ENCODE data around the gene GCK.

GCK gene

GRCh38 chr7:44196450-44196872, 7.2 kb upstream of the GCK start:
- H3K27me3 ChIP-seq (ENCODE audit: control insufficient read depth in 1 of 2, insufficient read depth in 2 of 2, low read length in 2 of 2), result peaks cover 0 to 4% of the 10 kb centered on the region in 2 donors
- H3K27ac ChIP-seq (ENCODE audit: low read depth, low read length), result no peak overlapping the region
- peaks cover 1% of the 10 kb centered on the region for H3K4me1 ChIP-seq (ENCODE audit: insufficient read depth, low read length)
- H3K4me3 ChIP-seq (ENCODE audit: low read depth in 1 of 2, low read length in 2 of 2), result no peak overlapping the region
- no peaks in the 10 kb centered on the region for H3K36me3 ChIP-seq (ENCODE audit: insufficient read depth, low read length)
- no peak overlapping the region for H3K9ac ChIP-seq (ENCODE audit: low read length)
- no peaks in the 10 kb centered on the region for H3K9me3 ChIP-seq (ENCODE audit: low read length)

- Histone ChIP-seq H3K27me3 (ENCODE audit: control insufficient read depth in 1 of 2, insufficient read depth in 2 of 2, low read length in 2 of 2) (peaks cover 0 to 4% of the 10 kb centered on the region in 2 donors), H3K9ac (ENCODE audit: low read length) (no peak overlapping the region), H3K36me3 (ENCODE audit: insufficient read depth, low read length) (no peaks in the 10 kb centered on the region), H3K27ac (ENCODE audit: low read depth, low read length) (no peak overlapping the region), H3K4me3 (ENCODE audit: low read depth in 1 of 2, low read length in 2 of 2) (no peak overlapping the region), H3K4me1 (ENCODE audit: insufficient read depth, low read length) (no peaks in the 10 kb centered on the region), H3K9me3 (ENCODE audit: low read length) (no peaks in the 10 kb centered on the region)
Observed at GRCh38 chr7:44195889-44196288, 6.7 kb upstream of the GCK start.

GRCh38 chr7:44194562-44195145, 5.4 kb upstream of the GCK start:
- H3K9me3 ChIP-seq (ENCODE audit: low read length), result no peaks in the 10 kb centered on the region
- no peak overlapping the region for H3K4me3 ChIP-seq (ENCODE audit: low read depth in 1 of 2, low read length in 2 of 2)
- H3K9ac ChIP-seq (ENCODE audit: low read length), result no peak overlapping the region
- no peaks in the 10 kb centered on the region for H3K36me3 ChIP-seq (ENCODE audit: insufficient read depth, low read length)
- no peak overlapping the region for H3K27ac ChIP-seq (ENCODE audit: low read depth, low read length)
- peaks cover 0 to 4% of the 10 kb centered on the region in 2 donors for H3K27me3 ChIP-seq (ENCODE audit: control insufficient read depth in 1 of 2, insufficient read depth in 2 of 2, low read length in 2 of 2)
- no peaks in the 10 kb centered on the region for H3K4me1 ChIP-seq (ENCODE audit: insufficient read depth, low read length)

- no peak overlapping the region for H3K27ac ChIP-seq (ENCODE audit: low read depth, low read length)
- no peaks in the 10 kb centered on the region for H3K36me3 ChIP-seq (ENCODE audit: insufficient read depth, low read length)
- H3K27me3 ChIP-seq (ENCODE audit: control insufficient read depth in 1 of 2, insufficient read depth in 2 of 2, low read length in 2 of 2), result peaks cover 0 to 4% of the 10 kb centered on the region in 2 donors
- no peak overlapping the region for H3K4me3 ChIP-seq (ENCODE audit: low read depth in 1 of 2, low read length in 2 of 2)
- H3K9me3 ChIP-seq (ENCODE audit: low read length), result no peaks in the 10 kb centered on the region
- H3K4me1 ChIP-seq (ENCODE audit: insufficient read depth, low read length), result no peaks in the 10 kb centered on the region
- H3K9ac ChIP-seq (ENCODE audit: low read length), result no peak overlapping the region
Observed at GRCh38 chr7:44194069-44194468, 4.8 kb upstream of the GCK start.

GRCh38 chr7:44193011-44193802, 4.0 kb upstream of the GCK start:
- no peaks in the 10 kb centered on the region for H3K9me3 ChIP-seq (ENCODE audit: low read length)
- H3K27ac ChIP-seq (ENCODE audit: low read depth, low read length), result no peak overlapping the region
- no peaks in the 10 kb centered on the region for H3K4me1 ChIP-seq (ENCODE audit: insufficient read depth, low read length)
- peaks cover 0 to 4% of the 10 kb centered on the region in 2 donors for H3K27me3 ChIP-seq (ENCODE audit: control insufficient read depth in 1 of 2, insufficient read depth in 2 of 2, low read length in 2 of 2)
- no peak overlapping the region for H3K4me3 ChIP-seq (ENCODE audit: low read depth in 1 of 2, low read length in 2 of 2)
- H3K36me3 ChIP-seq (ENCODE audit: insufficient read depth, low read length), result no peaks in the 10 kb centered on the region
- H3K9ac ChIP-seq (ENCODE audit: low read length), result no peak overlapping the region

- Histone ChIP-seq H3K9me3 (ENCODE audit: low read length) (no peaks in the 10 kb centered on the region), H3K36me3 (ENCODE audit: insufficient read depth, low read length) (no peaks in the 10 kb centered on the region)
Observed at GRCh38 chr7:44191171-44191570, 1.9 kb upstream of the GCK start.

GRCh38 chr7:44189993-44190872, 994 bp upstream of the GCK start:
- H3K4me1 ChIP-seq (ENCODE audit: insufficient read depth, low read length), result no peaks in the 10 kb centered on the region
- H3K27ac ChIP-seq (ENCODE audit: low read depth, low read length), result no peak overlapping the region
- H3K9me3 ChIP-seq (ENCODE audit: low read length), result no peaks in the 10 kb centered on the region
- no peak overlapping the region for H3K9ac ChIP-seq (ENCODE audit: low read length)
- no peak overlapping the region for H3K4me3 ChIP-seq (ENCODE audit: low read depth in 1 of 2, low read length in 2 of 2)
- H3K27me3 ChIP-seq (ENCODE audit: control insufficient read depth in 1 of 2, insufficient read depth in 2 of 2, low read length in 2 of 2), result peaks cover 0 to 4% of the 10 kb centered on the region in 2 donors
- H3K36me3 ChIP-seq (ENCODE audit: insufficient read depth, low read length), result no peaks in the 10 kb centered on the region

More at GRCh38 chr7:44191171-44191570, 1.9 kb upstream of the GCK start:
- Histone ChIP-seq H3K4me3 (ENCODE audit: low read depth in 1 of 2, low read length in 2 of 2) (no peak overlapping the region), H3K4me1 (ENCODE audit: insufficient read depth, low read length) (no peaks in the 10 kb centered on the region), H3K27me3 (ENCODE audit: control insufficient read depth in 1 of 2, insufficient read depth in 2 of 2, low read length in 2 of 2) (peaks cover 0 to 4% of the 10 kb centered on the region in 2 donors), H3K9ac (ENCODE audit: low read length) (no peak overlapping the region), H3K27ac (ENCODE audit: low read depth, low read length) (no peak overlapping the region)

- no peak overlapping the region for H3K9ac ChIP-seq (ENCODE audit: low read length)
- no peak overlapping the region for H3K27ac ChIP-seq (ENCODE audit: low read depth, low read length)
- no peaks in the 10 kb centered on the region for H3K27me3 ChIP-seq (ENCODE audit: control insufficient read depth in 1 of 2, insufficient read depth in 2 of 2, low read length in 2 of 2)
- H3K4me1 ChIP-seq (ENCODE audit: insufficient read depth, low read length), result no peaks in the 10 kb centered on the region
- no peak overlapping the region for H3K4me3 ChIP-seq (ENCODE audit: low read depth in 1 of 2, low read length in 2 of 2)
- H3K9me3 ChIP-seq (ENCODE audit: low read length), result no peaks in the 10 kb centered on the region
- H3K36me3 ChIP-seq (ENCODE audit: insufficient read depth, low read length), result no peaks in the 10 kb centered on the region
Observed at GRCh38 chr7:44188480-44189225, 586 bp downstream of the GCK start.

- Histone ChIP-seq H3K9me3 (ENCODE audit: low read length) (no peaks in the 10 kb centered on the region), H3K4me1 (ENCODE audit: insufficient read depth, low read length) (no peaks in the 10 kb centered on the region), H3K36me3 (ENCODE audit: insufficient read depth, low read length) (no peaks in the 10 kb centered on the region), H3K27ac (ENCODE audit: low read depth, low read length) (no peak overlapping the region), H3K27me3 (ENCODE audit: control insufficient read depth in 1 of 2, insufficient read depth in 2 of 2, low read length in 2 of 2) (no peaks in the 10 kb centered on the region), H3K9ac (ENCODE audit: low read length) (no peak overlapping the region), H3K4me3 (ENCODE audit: low read depth in 1 of 2, low read length in 2 of 2) (no peak overlapping the region)
Observed at GRCh38 chr7:44187636-44188416, 1.4 kb downstream of the GCK start.

- H3K4me3 ChIP-seq (ENCODE audit: low read depth in 1 of 2, low read length in 2 of 2), result no peak overlapping the region
- H3K27me3 ChIP-seq (ENCODE audit: control insufficient read depth in 1 of 2, insufficient read depth in 2 of 2, low read length in 2 of 2), result no peaks in the 10 kb centered on the region
- no peak overlapping the region for H3K27ac ChIP-seq (ENCODE audit: low read depth, low read length)
- H3K9me3 ChIP-seq (ENCODE audit: low read length), result no peaks in the 10 kb centered on the region
- H3K9ac ChIP-seq (ENCODE audit: low read length), result no peak overlapping the region
- no peaks in the 10 kb centered on the region for H3K4me1 ChIP-seq (ENCODE audit: insufficient read depth, low read length)
- H3K36me3 ChIP-seq (ENCODE audit: insufficient read depth, low read length), result no peaks in the 10 kb centered on the region
Observed at GRCh38 chr7:44186736-44187135, 2.5 kb downstream of the GCK start.

Data from muscle layer of colon (tissue), 2 donors.